GM10266 (cell line): ENCODE data around the gene DIAPH2.

ENCODE experiments used
- DNase-seq: peaks from one replicate; pipeline ENCODE4 v3.0.0; 2012; ENCODE audit errors: extremely low spot score
- TF ChIP-seq, protein P1 (sequence below): IDR thresholded peaks from 2 replicates; pipeline ENCODE4 v1.5.1; 2012; ENCODE audit warnings: mild to moderate bottlenecking, low read depth; ENCODE audit not compliant: control insufficient read depth, insufficient read depth; ENCODE audit errors: missing control alignments

DIAPH2 gene

DNA sequence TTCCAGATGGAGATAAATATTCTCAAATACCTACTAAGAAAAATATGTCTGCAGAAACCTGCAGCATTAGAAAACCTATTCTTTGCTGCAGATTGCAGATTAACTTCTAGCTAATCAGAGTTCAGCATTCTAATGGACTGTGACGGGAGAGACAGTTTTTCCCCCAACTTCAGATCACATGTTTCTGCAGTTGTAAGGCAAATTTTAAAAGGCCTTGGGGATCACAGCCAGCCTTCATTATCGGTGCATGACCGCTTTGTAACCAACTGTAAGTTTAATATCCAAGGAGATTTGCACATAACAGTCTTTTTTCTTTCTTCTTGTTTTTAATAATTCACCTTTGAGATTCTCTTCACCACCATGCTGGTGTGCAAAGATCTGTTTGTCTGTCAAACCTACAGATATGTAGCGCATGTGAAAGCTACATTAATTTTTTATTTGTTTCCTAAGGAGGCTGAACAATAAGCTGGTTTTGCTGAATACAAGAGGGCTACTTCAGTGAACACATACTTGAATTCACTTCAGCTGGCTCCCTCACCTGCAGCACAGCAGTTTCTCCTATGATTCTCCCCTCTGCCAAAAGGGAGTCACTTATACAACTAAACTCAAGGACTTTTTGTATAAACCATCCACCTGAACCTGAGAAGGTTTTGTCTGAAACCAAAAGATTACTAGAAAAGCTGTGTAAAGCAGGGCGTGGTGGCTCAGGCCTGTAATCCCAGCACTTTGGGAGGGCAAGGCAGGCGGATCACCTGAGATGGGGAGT, 687.5 kb downstream of the DIAPH2 start:
- DNase-seq = no peak
- TF ChIP-seq, protein P1, sequence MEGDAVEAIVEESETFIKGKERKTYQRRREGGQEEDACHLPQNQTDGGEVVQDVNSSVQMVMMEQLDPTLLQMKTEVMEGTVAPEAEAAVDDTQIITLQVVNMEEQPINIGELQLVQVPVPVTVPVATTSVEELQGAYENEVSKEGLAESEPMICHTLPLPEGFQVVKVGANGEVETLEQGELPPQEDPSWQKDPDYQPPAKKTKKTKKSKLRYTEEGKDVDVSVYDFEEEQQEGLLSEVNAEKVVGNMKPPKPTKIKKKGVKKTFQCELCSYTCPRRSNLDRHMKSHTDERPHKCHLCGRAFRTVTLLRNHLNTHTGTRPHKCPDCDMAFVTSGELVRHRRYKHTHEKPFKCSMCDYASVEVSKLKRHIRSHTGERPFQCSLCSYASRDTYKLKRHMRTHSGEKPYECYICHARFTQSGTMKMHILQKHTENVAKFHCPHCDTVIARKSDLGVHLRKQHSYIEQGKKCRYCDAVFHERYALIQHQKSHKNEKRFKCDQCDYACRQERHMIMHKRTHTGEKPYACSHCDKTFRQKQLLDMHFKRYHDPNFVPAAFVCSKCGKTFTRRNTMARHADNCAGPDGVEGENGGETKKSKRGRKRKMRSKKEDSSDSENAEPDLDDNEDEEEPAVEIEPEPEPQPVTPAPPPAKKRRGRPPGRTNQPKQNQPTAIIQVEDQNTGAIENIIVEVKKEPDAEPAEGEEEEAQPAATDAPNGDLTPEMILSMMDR = no peak

DNA sequence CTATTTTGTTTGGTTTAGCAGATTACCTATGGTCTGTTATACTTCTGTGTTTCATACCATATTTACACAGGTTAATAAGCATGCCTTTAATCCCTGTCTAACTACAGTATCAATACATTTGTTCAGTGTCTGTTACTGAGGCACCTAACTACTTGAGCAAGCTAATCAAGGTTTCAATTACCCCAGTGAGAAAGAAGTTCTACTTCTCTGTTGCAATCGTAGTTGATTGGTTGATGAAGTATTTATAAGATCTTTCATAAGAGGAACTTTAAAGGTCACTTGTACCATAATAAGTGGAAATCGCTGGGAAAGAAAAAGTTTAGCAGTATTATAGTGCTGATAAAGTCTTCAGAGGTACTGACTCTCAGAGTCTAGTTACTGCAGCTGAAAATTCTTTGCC, 689.6 kb downstream of the DIAPH2 start:
- no peak for DNase-seq
- TF ChIP-seq, protein P1 = no peak

DNA sequence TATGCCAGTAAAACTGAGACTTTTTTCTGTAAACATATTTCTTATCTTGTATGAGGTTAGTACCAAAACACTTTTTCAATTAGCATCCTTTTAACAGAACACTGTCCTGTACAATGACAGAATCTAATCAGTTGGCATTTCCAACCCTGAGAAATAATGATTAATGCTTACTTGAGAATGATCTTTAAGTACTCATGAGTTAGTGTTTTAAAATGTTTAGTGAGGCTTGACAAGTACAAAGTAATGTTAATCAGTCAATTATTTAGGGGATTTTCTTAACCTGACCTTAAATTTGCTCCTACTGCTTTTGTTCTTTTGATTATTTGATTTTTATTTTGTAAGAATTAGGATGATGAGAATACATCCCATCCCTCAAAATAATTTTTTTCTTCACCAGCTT, 695.6 kb downstream of the DIAPH2 start:
- no peak for DNase-seq
- TF ChIP-seq, protein P1 = no peak

DNA sequence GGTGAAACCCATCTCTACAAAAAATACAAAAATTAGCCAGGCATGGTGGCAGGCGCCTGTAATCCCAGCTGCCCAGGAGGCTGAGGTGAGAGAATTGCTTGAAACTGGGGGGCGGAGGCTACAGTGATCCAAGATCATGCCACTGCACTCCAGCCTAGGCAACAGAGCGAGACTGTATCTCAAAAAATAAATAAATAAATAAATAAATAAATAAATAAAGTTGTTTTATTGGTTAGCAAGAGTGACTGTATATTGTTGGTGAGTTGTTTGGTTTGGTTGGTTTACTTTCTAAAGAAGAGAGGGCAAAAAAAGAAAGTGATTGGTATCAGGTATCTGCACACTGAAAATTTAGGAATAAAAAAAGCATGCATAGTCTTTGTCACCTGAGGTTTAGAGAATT, 700.0 kb downstream of the DIAPH2 start:
- no peak for DNase-seq
- TF ChIP-seq, protein P1 = no peak

DNA sequence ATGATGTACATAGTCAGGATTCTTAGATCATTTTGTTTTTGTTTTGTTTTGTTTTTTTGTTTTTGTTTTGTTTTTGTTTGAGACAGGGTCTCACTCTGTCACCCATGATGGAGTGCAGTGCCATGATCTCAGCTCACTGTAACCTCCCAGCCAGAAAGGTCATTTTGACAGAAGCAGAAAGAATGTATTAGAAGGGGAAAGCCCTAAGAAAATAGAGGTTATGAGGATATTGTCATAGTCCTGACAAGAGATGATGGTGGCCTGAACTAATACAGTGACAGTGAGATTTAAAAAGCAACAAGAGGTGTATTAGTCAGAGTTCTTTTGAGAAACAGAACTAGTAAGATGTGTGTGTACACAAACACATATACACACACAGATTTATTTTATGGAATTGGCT, 702.4 kb downstream of the DIAPH2 start:
- DNase-seq = no peak
- TF ChIP-seq, protein P1 = no peak

DNA sequence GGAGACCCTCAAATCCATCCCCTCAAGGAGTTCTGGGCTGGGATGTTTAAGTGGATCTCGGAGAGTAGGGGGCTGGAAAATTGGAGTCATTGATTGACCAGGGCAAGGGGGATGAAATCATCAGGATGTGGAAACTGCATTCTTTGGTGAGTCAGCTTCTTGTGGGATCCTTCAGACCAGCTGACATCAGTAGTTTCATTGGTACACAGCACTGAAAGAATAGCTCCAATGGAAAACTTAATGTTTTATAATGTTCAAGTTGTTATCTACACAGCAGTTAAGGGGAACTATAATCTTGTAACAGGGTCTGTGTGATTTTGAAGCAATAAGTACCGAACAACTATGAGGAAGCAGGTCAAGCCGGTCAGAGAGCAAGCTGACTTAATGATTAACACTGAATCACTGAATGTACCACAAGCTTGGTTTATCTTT, 705.1 kb downstream of the DIAPH2 start:
- TF ChIP-seq, protein P1 = no peak
- DNase-seq = no peak

DNA sequence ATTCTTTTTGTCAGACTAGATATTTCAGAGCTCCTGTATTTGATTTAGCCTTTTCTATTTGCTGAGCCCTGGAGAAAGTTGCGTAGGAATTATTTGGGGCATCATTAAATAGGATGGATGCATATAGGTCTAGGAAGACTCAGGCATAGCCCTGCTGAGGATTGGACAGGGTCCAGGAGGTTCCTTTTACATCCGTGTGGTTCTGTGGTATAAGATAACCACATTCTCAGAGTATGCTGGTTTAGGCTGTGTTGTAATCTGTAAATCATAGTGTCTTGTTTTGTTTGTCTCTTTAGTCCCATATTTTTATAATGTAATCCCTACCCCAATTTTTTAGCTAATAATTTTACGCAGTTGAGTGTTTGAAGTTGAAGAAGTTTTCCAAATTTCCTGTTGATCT, 712.7 kb downstream of the DIAPH2 start:
- TF ChIP-seq, protein P1 = no peak
- DNase-seq = no peak
